ENCODE data around the gene FKBP11.
"Not testable (repeated sequence)": the region's sequence is repeated elsewhere in the genome, so short reads cannot be mapped to it uniquely, and the experiment has no call there.

The FKBP11 gene

DNA sequence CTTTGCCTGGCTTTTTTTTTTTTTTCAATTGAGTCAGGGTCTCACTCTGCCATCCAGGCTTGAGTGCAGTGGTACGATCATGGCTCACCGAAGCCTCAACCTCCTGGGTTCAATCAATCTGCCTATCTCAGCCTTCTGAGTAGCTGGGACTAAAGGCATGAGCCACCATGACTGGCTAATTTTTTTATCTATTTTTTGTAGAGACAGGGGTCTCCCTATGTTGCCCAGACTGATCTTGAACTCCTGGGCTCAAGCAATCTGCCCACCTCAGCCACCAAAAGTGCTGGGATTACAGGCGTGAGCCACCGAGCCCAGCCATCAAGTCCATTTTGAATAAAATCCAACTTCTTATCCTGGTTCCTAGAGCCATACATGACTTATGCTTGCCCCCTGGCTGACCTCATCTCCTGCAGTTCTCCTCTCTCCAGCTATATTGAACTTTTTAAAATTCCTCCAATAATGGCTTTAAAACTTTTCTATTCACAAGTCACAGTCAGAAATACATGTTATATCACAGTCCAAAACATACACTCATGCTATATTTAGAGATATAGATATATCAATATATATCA lies 49.3 kb downstream of the FKBP11 start:
- FAIRE-seq (no peak), DNase-seq (ENCODE audit: insufficient read length, low spot score) (no peak)
- no peak for TF ChIP-seq POLR2A (IDR thresholded peaks at IDR 0.05; ENCODE audit: low read depth, low read length)

DNA sequence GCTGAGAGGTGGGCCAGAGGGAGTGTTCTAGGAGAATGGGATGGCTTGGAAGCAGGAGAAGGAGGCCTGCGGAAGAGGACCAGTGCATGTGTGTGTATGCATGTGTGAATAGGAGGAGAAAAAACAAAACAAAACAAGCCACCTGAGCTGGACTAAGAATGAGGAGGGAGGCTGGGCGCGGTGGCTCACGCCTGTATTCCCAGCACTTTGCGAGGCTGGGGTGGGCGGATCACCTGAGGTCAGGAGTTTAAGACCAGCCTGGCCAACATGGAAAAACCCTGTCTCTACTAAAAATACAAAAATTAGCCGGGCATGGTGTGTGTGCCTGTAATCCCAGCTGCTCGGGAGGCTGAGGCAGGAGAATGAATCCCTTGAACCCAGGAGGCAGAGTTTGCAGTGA lies 51.8 kb downstream of the FKBP11 start:
- FAIRE-seq; DNase-seq (ENCODE audit: insufficient read length, low spot score): not testable (repeated sequence)

- no peak for FAIRE-seq
- DNase-seq (ENCODE audit: insufficient read length, low spot score), result no peak
- no peak for TF ChIP-seq POLR2A (IDR thresholded peaks at IDR 0.05; ENCODE audit: low read depth, low read length)
Observed at GRCh38 chr12:48873096-48873495, 52.2 kb downstream of the FKBP11 start.

Measured in H54 (cell line).